ENCODE data around the gene RAP2A.

GRCh38 chr13:97468331-97468730 is 34.4 kb downstream of the RAP2A start:
- TF ChIP-seq, protein P1, sequence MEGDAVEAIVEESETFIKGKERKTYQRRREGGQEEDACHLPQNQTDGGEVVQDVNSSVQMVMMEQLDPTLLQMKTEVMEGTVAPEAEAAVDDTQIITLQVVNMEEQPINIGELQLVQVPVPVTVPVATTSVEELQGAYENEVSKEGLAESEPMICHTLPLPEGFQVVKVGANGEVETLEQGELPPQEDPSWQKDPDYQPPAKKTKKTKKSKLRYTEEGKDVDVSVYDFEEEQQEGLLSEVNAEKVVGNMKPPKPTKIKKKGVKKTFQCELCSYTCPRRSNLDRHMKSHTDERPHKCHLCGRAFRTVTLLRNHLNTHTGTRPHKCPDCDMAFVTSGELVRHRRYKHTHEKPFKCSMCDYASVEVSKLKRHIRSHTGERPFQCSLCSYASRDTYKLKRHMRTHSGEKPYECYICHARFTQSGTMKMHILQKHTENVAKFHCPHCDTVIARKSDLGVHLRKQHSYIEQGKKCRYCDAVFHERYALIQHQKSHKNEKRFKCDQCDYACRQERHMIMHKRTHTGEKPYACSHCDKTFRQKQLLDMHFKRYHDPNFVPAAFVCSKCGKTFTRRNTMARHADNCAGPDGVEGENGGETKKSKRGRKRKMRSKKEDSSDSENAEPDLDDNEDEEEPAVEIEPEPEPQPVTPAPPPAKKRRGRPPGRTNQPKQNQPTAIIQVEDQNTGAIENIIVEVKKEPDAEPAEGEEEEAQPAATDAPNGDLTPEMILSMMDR (IDR thresholded peaks at IDR 0.05), result no peak
- no peak for TF ChIP-seq POLR2A (IDR thresholded peaks at IDR 0.05)

All from uterus (tissue), 2 donors.